ENCODE measurements around the gene FAM234A.
"Not testable (repeated sequence)": the region's sequence is repeated elsewhere in the genome, so short reads cannot be mapped to it uniquely, and the experiment has no call there.

FAM234A gene

GRCh38 chr16:229731-230281 lies 4.8 kb upstream of the FAM234A start:
- DNase-seq (ENCODE audit: low read depth in 1 of 2, low spot score in 1 of 2) = no peak

- not testable (repeated sequence) for DNase-seq (ENCODE audit: low read depth in 1 of 2, low spot score in 1 of 2)
Observed at GRCh38 chr16:230351-230750, 4.3 kb upstream of the FAM234A start.

GRCh38 chr16:230949-231348 lies 3.7 kb upstream of the FAM234A start:
- DNase-seq (ENCODE audit: low read depth in 1 of 2, low spot score in 1 of 2) = no peak

GRCh38 chr16:239948-240277 lies 5.3 kb downstream of the FAM234A start:
- DNase-seq (ENCODE audit: low read depth in 1 of 2, low spot score in 1 of 2) = no peak

GRCh38 chr16:240559-240958 lies 5.9 kb downstream of the FAM234A start:
- DNase-seq (ENCODE audit: low read depth in 1 of 2, low spot score in 1 of 2) = no peak

- DNase-seq (ENCODE audit: low read depth in 1 of 2, low spot score in 1 of 2) = no peak
Observed at GRCh38 chr16:242281-242680, 7.7 kb downstream of the FAM234A start.

GRCh38 chr16:243348-243747 lies 8.7 kb downstream of the FAM234A start:
- no peak for DNase-seq (ENCODE audit: low read depth in 1 of 2, low spot score in 1 of 2)

GRCh38 chr16:245105-245504 lies 10.5 kb downstream of the FAM234A start:
- no peak for DNase-seq (ENCODE audit: low read depth in 1 of 2, low spot score in 1 of 2)

- no peak for DNase-seq (ENCODE audit: low read depth in 1 of 2, low spot score in 1 of 2)
Observed at GRCh38 chr16:247027-247426, 12.4 kb downstream of the FAM234A start.

GRCh38 chr16:249431-249830 lies 14.8 kb downstream of the FAM234A start:
- no peak for DNase-seq (ENCODE audit: low read depth in 1 of 2, low spot score in 1 of 2)

- no peak for DNase-seq (ENCODE audit: low read depth in 1 of 2, low spot score in 1 of 2)
Observed at GRCh38 chr16:252366-253337, 18.0 kb downstream of the FAM234A start.

- no peak for DNase-seq (ENCODE audit: low read depth in 1 of 2, low spot score in 1 of 2)
Observed at GRCh38 chr16:253833-254232, 19.2 kb downstream of the FAM234A start.

- no peak for DNase-seq (ENCODE audit: low read depth in 1 of 2, low spot score in 1 of 2)
Observed at GRCh38 chr16:254461-254860, 19.8 kb downstream of the FAM234A start.

GRCh38 chr16:255183-255582 lies 20.6 kb downstream of the FAM234A start:
- no peak for DNase-seq (ENCODE audit: low read depth in 1 of 2, low spot score in 1 of 2)

GRCh38 chr16:258091-258490 lies 23.5 kb downstream of the FAM234A start:
- not testable (repeated sequence) for DNase-seq (ENCODE audit: low read depth in 1 of 2, low spot score in 1 of 2)

- no peak for DNase-seq (ENCODE audit: low read depth in 1 of 2, low spot score in 1 of 2)
Observed at GRCh38 chr16:259226-259625, 24.6 kb downstream of the FAM234A start.

- no peak for DNase-seq (ENCODE audit: low read depth in 1 of 2, low spot score in 1 of 2)
Observed at GRCh38 chr16:259814-260253, 25.2 kb downstream of the FAM234A start.

- no peak for DNase-seq (ENCODE audit: low read depth in 1 of 2, low spot score in 1 of 2)
Observed at GRCh38 chr16:260326-260725, 25.7 kb downstream of the FAM234A start.

GRCh38 chr16:261031-261691 lies 26.5 kb downstream of the FAM234A start:
- DNase-seq (ENCODE audit: low read depth in 1 of 2, low spot score in 1 of 2) = no peak

GRCh38 chr16:262121-262745 lies 27.6 kb downstream of the FAM234A start:
- no peak for DNase-seq (ENCODE audit: low read depth in 1 of 2, low spot score in 1 of 2)

GRCh38 chr16:263182-263774 lies 28.7 kb downstream of the FAM234A start:
- DNase-seq (ENCODE audit: low read depth in 1 of 2, low spot score in 1 of 2) = no peak
